H1 (cell line): Measurements from ENCODE around the gene HMGB3. TPM values are rescaled to one million over a fixed set of nuclear protein-coding genes. Genes with fewer than 3 reads are reported as not detected.

Source experiments
- CTCF ChIA-PET: fragments of 300-600 bp; sonication (Branson Sonifier 250); formaldehyde crosslinking; loops from one replicate; lab custom pipeline; 2021; ENCODE audit not compliant: partially characterized antibody; lab: Charles Lee
- POLR2A ChIA-PET: fragments of 300-600 bp; sonication (Branson Sonifier 250); formaldehyde crosslinking; loops from one replicate; lab custom pipeline; 2021; ENCODE audit warnings: inconsistent platforms; ENCODE audit not compliant: partially characterized antibody; lab: Charles Lee
- DNase-seq, 2 experiments: peaks; one replicate each; pipeline versions ENCODE4 v3.0.0 to v3.0.0-alpha.2; 2010 to 2022; ENCODE audit warnings: low spot score in 2 of 2, low read depth in 1 of 2, mixed read lengths in 1 of 2
- FAIRE-seq: peaks from 2 replicates; lab custom pipeline; 2011; peaks lifted over from hg19 to GRCh38; lab: Jason Lieb, UNC
- H2AFZ ChIP-seq: 2 replicates; pipeline ENCODE4 v1.8.1; 2012; ENCODE audit warnings: low read length, inconsistent platforms
- H2AK5ac ChIP-seq: 2 replicates; pipeline ENCODE4 v1.6.1; 2013; ENCODE audit warnings: low read depth, low read length
- H2BK120ac ChIP-seq: replicated peaks from 2 replicates; pipeline ENCODE3; 2013; ENCODE audit warnings: low read depth, low read length, inconsistent platforms
- H2BK12ac ChIP-seq: 2 replicates; pipeline ENCODE4 v1.6.1; 2013; ENCODE audit warnings: low read depth, low read length
- H2BK15ac ChIP-seq: 2 replicates; pipeline ENCODE4 v1.6.1; 2013; ENCODE audit warnings: low read length
- H2BK20ac ChIP-seq: 2 replicates; pipeline ENCODE4 v1.6.1; 2013; ENCODE audit warnings: low read length
- H2BK5ac ChIP-seq: 2 replicates; pipeline ENCODE4 v1.6.1; 2013; ENCODE audit warnings: low read depth, low read length
- H3K14ac ChIP-seq: 2 replicates; pipeline ENCODE4 v1.6.1; 2013; ENCODE audit warnings: inconsistent platforms; ENCODE audit not compliant: insufficient read length
- H3K18ac ChIP-seq: 2 replicates; pipeline ENCODE4 v1.6.1; 2013; ENCODE audit warnings: low read length; ENCODE audit errors: extremely low read depth
- H3K23ac ChIP-seq: 2 replicates; pipeline ENCODE4 v1.6.1; 2013; ENCODE audit warnings: inconsistent platforms; ENCODE audit not compliant: insufficient read length
- H3K23me2 ChIP-seq: 2 replicates; pipeline ENCODE4 v1.6.1; 2013; ENCODE audit warnings: low read depth, low read length
- H3K27ac ChIP-seq: 2 replicates; pipeline ENCODE4 v1.6.1; 2011; ENCODE audit warnings: low read depth, low read length, inconsistent platforms
- H3K27me3 ChIP-seq, 4 experiments: replicated peaks in 1 of 4; 1 replicate in 1 of 4; 2 replicates in 3 of 4; pipeline versions ENCODE4 v1.6.1 to v1.8.1; 2011 to 2013; ENCODE audit warnings: low read length in 3 of 4, mild to moderate bottlenecking in 3 of 4, inconsistent platforms in 2 of 4, mixed read lengths in 2 of 4, moderate library complexity in 1 of 4; ENCODE audit not compliant: control insufficient read depth in 3 of 4, insufficient read depth in 3 of 4; ENCODE audit errors: extremely low read depth in 1 of 4
- H3K36me3 ChIP-seq, 4 experiments: 2 replicates each; pipeline versions ENCODE4 v1.6.1 to v1.8.1; 2011 to 2013; ENCODE audit warnings: mild to moderate bottlenecking in 4 of 4, low read length in 3 of 4, moderate library complexity in 2 of 4, control low read depth in 1 of 4, inconsistent platforms in 1 of 4; ENCODE audit not compliant: insufficient read depth in 4 of 4, control insufficient read depth in 2 of 4
- H3K4ac ChIP-seq: replicated peaks from 2 replicates; pipeline ENCODE3; 2013; ENCODE audit warnings: low read length, low read depth, mixed read lengths, inconsistent platforms; ENCODE audit not compliant: insufficient read length
- H3K4me1 ChIP-seq, 4 experiments: replicated peaks in 1 of 4; 1 replicate in 1 of 4; 2 replicates in 3 of 4; pipeline versions ENCODE4 v1.6.1 to v1.8.1; 2011 to 2013; ENCODE audit warnings: low read length in 3 of 4, inconsistent platforms in 2 of 4, mixed read lengths in 1 of 4; ENCODE audit not compliant: insufficient read depth in 4 of 4, control insufficient read depth in 3 of 4
- H3K4me2 ChIP-seq, 2 experiments: 2 replicates each; pipeline versions ENCODE4 v1.6.1 to v1.8.1; 2011 to 2013; ENCODE audit warnings: low read depth in 2 of 2, low read length in 2 of 2, control low read depth in 1 of 2, inconsistent platforms in 1 of 2, mild to moderate bottlenecking in 1 of 2; ENCODE audit not compliant: insufficient read depth in 1 of 2
- H3K4me3 ChIP-seq, 4 experiments: fragments of 200-600, 300-600 bp in 1 of 4; sonication (generic), shearing (Covaris generic), sonication (Bioruptor Twin) in 1 of 4; 2 replicates each; pipeline versions ENCODE4 v1.5.1 to v1.8.1; 2011 to 2016; ENCODE audit warnings: low read length in 4 of 4, low read depth in 3 of 4, control low read depth in 2 of 4, inconsistent platforms in 2 of 4, mild to moderate bottlenecking in 2 of 4, mixed read lengths in 1 of 4, moderate library complexity in 1 of 4; ENCODE audit not compliant: insufficient read depth in 2 of 4; ENCODE audit errors: extremely low read depth in 1 of 4
- H3K56ac ChIP-seq: replicated peaks from 2 replicates; pipeline ENCODE3; 2013; ENCODE audit warnings: low read depth, mild to moderate bottlenecking, mixed read lengths, low read length, inconsistent platforms; ENCODE audit not compliant: insufficient read length
- H3K79me1 ChIP-seq: 2 replicates; pipeline ENCODE4 v1.6.1; 2013; ENCODE audit warnings: low read depth, low read length, control low read depth
- H3K79me2 ChIP-seq, 2 experiments: 2 replicates each; pipeline versions ENCODE4 v1.6.1 to v1.8.1; 2012 to 2013; ENCODE audit warnings: low read length in 2 of 2, mild to moderate bottlenecking in 2 of 2, inconsistent platforms in 1 of 2; ENCODE audit not compliant: insufficient read depth in 2 of 2, control insufficient read depth in 1 of 2
- H3K9ac ChIP-seq, 4 experiments: replicated peaks in 1 of 4; 1 replicate in 1 of 4; 2 replicates in 3 of 4; pipeline versions ENCODE4 v1.6.1 to v1.8.1; 2011 to 2013; ENCODE audit warnings: low read depth in 3 of 4, low read length in 3 of 4, control low read depth in 2 of 4, mild to moderate bottlenecking in 2 of 4, moderate library complexity in 2 of 4, inconsistent platforms in 1 of 4; ENCODE audit errors: extremely low read depth in 1 of 4
- H3K9me3 ChIP-seq, 2 experiments: 2 replicates each; pipeline versions ENCODE4 v1.6.1 to v1.8.1; 2012 to 2013; ENCODE audit warnings: mild to moderate bottlenecking in 2 of 2, moderate library complexity in 2 of 2, control low read depth in 1 of 2, inconsistent platforms in 1 of 2, low read depth in 1 of 2, low read length in 1 of 2, mixed read lengths in 1 of 2; ENCODE audit not compliant: insufficient read depth in 2 of 2
- H4K20me1 ChIP-seq, 2 experiments: replicated peaks in 1 of 2; 2 replicates each; pipeline versions ENCODE3 to v1.8.1; 2011 to 2013; ENCODE audit warnings: inconsistent platforms in 2 of 2, low read length in 2 of 2, mild to moderate bottlenecking in 1 of 2; ENCODE audit not compliant: insufficient read depth in 2 of 2, control insufficient read depth in 1 of 2
- H4K5ac ChIP-seq: 2 replicates; pipeline ENCODE4 v1.6.1; 2013; ENCODE audit warnings: low read length, low read depth, mixed read lengths, inconsistent platforms; ENCODE audit not compliant: insufficient read length
- H4K8ac ChIP-seq: 2 replicates; pipeline ENCODE4 v1.8.0; 2013; ENCODE audit warnings: mild to moderate bottlenecking, moderate library complexity, low read length, inconsistent platforms; ENCODE audit not compliant: insufficient read depth; ENCODE audit errors: extremely low read depth
- H4K91ac ChIP-seq: replicated peaks from 2 replicates; pipeline ENCODE3; 2013; ENCODE audit warnings: low read length, mixed read lengths, inconsistent platforms; ENCODE audit not compliant: insufficient read length
- POLR2AphosphoS5 ChIP-seq: IDR thresholded peaks from 2 replicates; pipeline ENCODE4 v1.6.1; 2011; ENCODE audit warnings: low read depth, low read length
- SP1 ChIP-seq: IDR thresholded peaks from 2 replicates; pipeline ENCODE4 v1.6.1; 2011; ENCODE audit warnings: low read depth, low read length
- YY1 ChIP-seq: IDR thresholded peaks from 2 replicates; pipeline ENCODE4 v1.6.1; 2011; ENCODE audit warnings: low read depth, mild to moderate bottlenecking, low read length
- WGBS, 2 experiments: shearing (Covaris generic) in 1 of 2; methylation state at CpG; one replicate each; pipeline versions ENCODE4 v1.1.6 to v1.1.7; 2013 to 2015; ENCODE audit warnings: low lambda C conversion rate in 2 of 2, mixed read lengths in 2 of 2, inconsistent platforms in 1 of 2, low coverage in 1 of 2, missing lambda C conversion rate in 1 of 2; ENCODE audit not compliant: insufficient replicate concordance in 2 of 2, insufficient coverage in 1 of 2, insufficient read length in 1 of 2; ENCODE audit errors: extremely low coverage in 1 of 2, missing lambda C conversion rate in 1 of 2; 5-methylcytosine and 5-hydroxymethylcytosine counted together
- polyA plus RNA-seq, 7 experiments: library from polyadenylated mRNA; depleted of rRNA in 3 of 7; stranded (reverse) in 5 of 7; unstranded in 2 of 7; fragments of >200 nt in 5 of 7; fragments of 200-250 nt in 2 of 7; gene quantifications; 1 replicate in 5 of 7; 2 replicates in 1 of 7; 4 replicates in 1 of 7; pipeline versions ENCODE4 v1.2.1 to v1.2.3, GENCODE V29; 2011 to 2013; ENCODE audit warnings: missing spikeins in 2 of 7, mixed read lengths in 2 of 7
- total RNA-seq: library from RNA; stranded (reverse); fragmentation: NEBNext Ultra II Directional; extraction: Animal tissue kit (Norgen Biotek cat#: 25700); gene quantifications from 2 replicates; pipeline ENCODE4 v1.2.1, GENCODE V29; 2021
- TF ChIP-seq, protein P1 (sequence below): IDR thresholded peaks from 2 replicates; pipeline ENCODE4 v1.6.1; 2012; ENCODE audit warnings: inconsistent platforms

The HMGB3 gene
- total and polyA plus RNA-seq, 2 of the 8 experiments (the other 6 are each of a cell fraction or from before 2014, with no cell fraction given): 55.8 to 346 TPM

DNA sequence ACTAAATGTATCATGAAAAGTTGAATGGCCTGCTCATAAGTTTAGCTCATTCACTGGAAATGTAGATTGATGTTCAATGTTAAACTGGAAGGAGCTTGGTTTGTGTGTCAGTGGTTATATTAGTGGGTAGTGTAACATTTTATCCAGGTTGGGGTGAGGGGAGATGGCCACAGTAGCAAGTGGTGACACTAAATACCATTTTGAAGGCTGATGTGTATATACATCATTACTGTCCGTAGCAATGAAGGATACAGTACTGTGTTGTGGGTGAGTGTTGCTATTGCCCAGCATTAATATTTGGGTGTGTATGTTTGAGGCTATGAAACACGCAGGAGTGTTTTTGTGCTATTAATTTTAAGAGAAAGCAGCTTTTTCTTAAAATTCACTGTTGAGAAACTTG, 6.3 kb downstream of the HMGB3 start:
- Histone ChIP-seq H4K20me1 (peaks cover 3 to 12% of the 10 kb centered on the region in 2 experiments), H4K8ac (no peak overlapping the region), H3K9ac (no peak overlapping the region), H2AK5ac (no peak overlapping the region), H2AFZ (no peak overlapping the region), H2BK20ac (no peak overlapping the region), H3K27ac (no peak overlapping the region), H3K4me1 (peaks cover 0 to 6% (median 0%) of the 10 kb centered on the region in 4 experiments; a peak in 1 of 7 replicates), H3K36me3 (peaks cover 4 to 29% (median 21%) of the 10 kb centered on the region in 4 experiments; a peak in 6 of 8 replicates), H4K5ac (no peak overlapping the region), H3K23me2 (0 out of 2 replicates have a peak, but pooled peaks cover 3% of the 10 kb centered on the region), H3K79me1 (no peaks in the 10 kb centered on the region), H3K56ac (no peak overlapping the region), H2BK120ac (no peak overlapping the region), H3K79me2 (peaks cover 0 to 20% of the 10 kb centered on the region in 2 experiments; a peak in 3 of 4 replicates), H3K27me3 (no peaks in the 10 kb centered on the region), H2BK15ac (no peak overlapping the region), H4K91ac (no peak overlapping the region), H3K9me3 (no peaks in the 10 kb centered on the region), H3K23ac (no peak overlapping the region), H3K14ac (no peak overlapping the region), H2BK12ac (no peak overlapping the region), H3K4ac (no peak overlapping the region), H3K4me2 (no peak overlapping the region), H2BK5ac (no peak overlapping the region), H3K18ac (no peak overlapping the region), H3K4me3 (no peak overlapping the region)
- ChIA-PET POLR2A (interaction anchor here (0.8 to 3.1 kb wide), 13 partner anchors 11 to 297 kb away, joined by 3 to 8 read pairs (median 3); no protein-coding TSS in a partner anchor), CTCF (interaction anchor here (1.2 to 1.8 kb wide), 2 partner anchors 217 to 221 kb away, joined by 3 to 8 read pairs; no protein-coding TSS in a partner anchor)
- DNase-seq: no peak
- FAIRE-seq: no peak
- 96% methylated on average over 2 of the region's 2 CpGs; no CpG with 5 or more reads in 1 of the 2 experiments for WGBS, 2 experiments
- TF ChIP-seq SP1: no peak
- no peak for TF ChIP-seq YY1
- peak; percentile 56; the same call in 1 of the 2 replicates for TF ChIP-seq POLR2AphosphoS5
- TF ChIP-seq, protein P1, sequence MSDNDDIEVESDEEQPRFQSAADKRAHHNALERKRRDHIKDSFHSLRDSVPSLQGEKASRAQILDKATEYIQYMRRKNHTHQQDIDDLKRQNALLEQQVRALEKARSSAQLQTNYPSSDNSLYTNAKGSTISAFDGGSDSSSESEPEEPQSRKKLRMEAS: no peak
